Immature natural killer cell (primary cell): ENCODE data around the gene NBAS. TPM values are rescaled to one million over a fixed set of nuclear protein-coding genes. Genes with fewer than 3 reads are reported as not detected.

Experiments used
- DNase-seq, 3 donors: peaks; one replicate each; pipeline ENCODE4 v3.0.0; 2022; ENCODE audit warnings: mixed read lengths in 1 of 3
- H3K27ac Mint-ChIP-seq, 6 donors: one replicate each; pipeline ENCODE4 v1.8.0; 2020; ENCODE audit warnings: mixed read lengths in 6 of 6, mild to moderate bottlenecking in 5 of 6, inconsistent platforms in 4 of 6, moderate library complexity in 3 of 6
- H3K27me3 Mint-ChIP-seq, 3 donors: one replicate each; pipeline ENCODE4 v1.8.0; 2020 to 2021; ENCODE audit warnings: low read depth in 3 of 3, mild to moderate bottlenecking in 3 of 3, mixed read lengths in 3 of 3, moderate library complexity in 3 of 3, inconsistent platforms in 1 of 3
- H3K36me3 Mint-ChIP-seq, 3 donors: one replicate each; pipeline ENCODE4 v1.8.0; 2020; ENCODE audit warnings: mixed read lengths in 3 of 3, inconsistent platforms in 2 of 3, mild to moderate bottlenecking in 2 of 3
- H3K4me1 Mint-ChIP-seq, 2 donors: one replicate each; pipeline ENCODE4 v1.8.0; 2020; ENCODE audit warnings: inconsistent platforms in 2 of 2, mild to moderate bottlenecking in 2 of 2, mixed read lengths in 2 of 2, moderate library complexity in 1 of 2
- H3K4me3 Mint-ChIP-seq, 5 donors: one replicate each; pipeline ENCODE4 v1.8.0; 2020; ENCODE audit warnings: mild to moderate bottlenecking in 5 of 5, mixed read lengths in 5 of 5, inconsistent platforms in 3 of 5, moderate library complexity in 3 of 5
- H3K9me3 Mint-ChIP-seq, 6 donors: one replicate each; pipeline ENCODE4 v1.8.0; 2020; ENCODE audit warnings: mild to moderate bottlenecking in 6 of 6, mixed read lengths in 6 of 6, inconsistent platforms in 4 of 6, moderate library complexity in 3 of 6
- polyA plus RNA-seq, 3 donors: library from polyadenylated mRNA; unstranded; fragments of 300-500 nt; fragmentation: Illumina TruSeq; gene quantifications; one replicate each; pipeline ENCODE4 v1.2.3, GENCODE V29; 2021

The NBAS gene
- polyA plus RNA-seq, 3 donors from 2014 or later: 10.8 to 21.0 (median 11.6) TPM

DNA sequence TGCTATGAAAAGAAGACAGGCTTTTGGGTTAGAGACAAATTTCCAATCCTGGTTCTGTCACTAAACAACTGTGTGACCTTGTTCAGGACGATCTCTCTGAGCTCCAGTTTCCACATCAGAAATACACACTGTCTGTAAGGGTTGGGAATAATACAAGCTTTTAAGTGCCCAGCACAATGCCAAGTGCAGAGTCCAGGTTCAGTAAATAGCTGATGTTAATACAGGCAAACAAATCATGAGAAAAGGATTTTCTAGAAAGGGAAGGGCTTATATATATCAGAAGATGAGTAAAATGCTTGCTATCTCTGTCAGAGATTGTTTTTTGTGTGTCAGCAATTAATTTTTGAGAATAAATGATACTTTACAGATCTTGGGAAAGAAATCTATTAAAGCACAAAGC lies 388.3 kb downstream of the NBAS start:
- no peak overlapping the region for H3K27ac Mint-ChIP-seq
- H3K4me3 Mint-ChIP-seq: no peak overlapping the region
- DNase-seq: no peak
- H3K27me3 Mint-ChIP-seq: peaks cover 0 to 3% (median 0%) of the 10 kb centered on the region in 3 donors
- H3K4me1 Mint-ChIP-seq: peaks cover 15 to 22% of the 10 kb centered on the region in 2 donors
- H3K36me3 Mint-ChIP-seq: peaks cover 8 to 33% (median 26%) of the 10 kb centered on the region in 3 donors
- H3K9me3 Mint-ChIP-seq: no peaks in the 10 kb centered on the region

DNA sequence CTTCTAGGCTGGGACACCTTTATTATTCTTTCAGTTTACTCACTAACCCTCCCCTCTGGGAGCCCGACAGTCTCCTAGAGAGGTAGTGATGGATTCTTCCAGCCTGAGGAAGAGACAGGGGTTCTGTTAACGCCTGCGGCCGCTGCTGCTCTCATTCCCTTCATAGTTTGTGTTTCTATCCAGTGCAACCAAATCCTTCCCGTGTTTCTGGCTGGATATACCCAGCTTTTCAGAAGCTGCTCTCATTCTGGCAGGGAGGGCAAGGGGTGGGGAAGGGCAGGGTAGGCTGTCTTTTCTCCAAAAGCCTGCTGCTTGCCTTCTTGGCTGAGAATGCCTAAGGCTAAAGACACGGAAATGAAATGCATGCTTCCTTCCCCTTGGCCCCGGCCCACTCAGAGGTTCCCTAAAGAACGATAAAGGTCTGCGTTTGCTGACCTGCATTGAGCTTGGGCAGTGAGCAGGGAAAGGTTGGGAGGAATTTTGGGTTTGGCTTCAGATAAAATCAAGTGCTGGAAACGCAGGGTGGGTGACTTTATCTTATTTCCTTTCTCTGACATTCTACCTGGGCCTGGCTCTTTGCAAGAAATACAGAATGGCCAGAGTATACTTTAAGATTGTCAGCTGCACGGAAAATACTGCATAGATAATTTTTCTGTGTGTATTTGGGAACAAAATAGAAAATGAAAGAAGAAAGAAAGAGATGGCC lies 390.9 kb downstream of the NBAS start:
- Mint-ChIP-seq H3K27me3 (peaks cover 0 to 4% (median under 1%) of the 10 kb centered on the region in 3 donors), H3K4me1 (no peaks in the 10 kb centered on the region), H3K36me3 (peaks cover 16 to 36% (median 33%) of the 10 kb centered on the region in 3 donors), H3K4me3 (no peak overlapping the region), H3K27ac (no peak overlapping the region), H3K9me3 (no peaks in the 10 kb centered on the region)
- no peak for DNase-seq

DNA sequence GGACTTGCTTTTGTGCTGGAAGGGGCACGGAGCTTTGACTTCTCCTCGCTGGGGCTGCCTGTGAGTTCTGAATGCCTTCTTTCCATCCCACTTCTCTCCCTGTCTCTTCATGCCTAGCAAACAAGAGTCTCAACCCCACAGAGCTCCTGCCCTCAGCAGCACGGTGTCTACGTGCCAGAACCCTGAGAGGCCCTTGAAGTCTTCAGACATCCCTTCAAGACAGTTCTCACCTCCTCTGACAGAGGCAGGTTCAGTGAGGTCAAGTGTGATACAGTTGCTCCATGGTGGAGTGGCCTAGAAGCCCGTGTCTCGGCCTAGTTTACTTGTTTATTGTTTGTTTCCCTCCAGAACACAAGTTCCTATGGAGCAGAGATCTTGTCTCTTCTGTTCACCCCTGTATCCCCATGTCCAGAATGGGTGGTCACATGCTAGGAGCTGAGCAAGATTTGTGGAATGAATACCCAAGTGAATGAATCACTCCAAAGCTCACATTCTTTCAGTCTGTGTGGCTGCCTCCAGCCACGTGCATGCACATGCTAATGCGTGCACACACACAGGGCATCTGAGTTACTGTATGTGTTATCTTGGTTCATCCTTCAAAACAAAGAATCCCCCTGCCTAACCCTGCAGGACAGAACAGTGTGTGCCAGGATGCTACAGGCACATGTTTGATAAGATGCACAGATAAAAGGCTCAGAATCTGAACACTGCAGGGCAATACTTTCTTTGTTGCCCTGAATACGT lies 391.6 kb downstream of the NBAS start:
- no peak overlapping the region for H3K4me3 Mint-ChIP-seq
- H3K36me3 Mint-ChIP-seq: peaks cover 16 to 37% (median 33%) of the 10 kb centered on the region in 3 donors
- no peaks in the 10 kb centered on the region for H3K9me3 Mint-ChIP-seq
- H3K4me1 Mint-ChIP-seq: no peaks in the 10 kb centered on the region
- peaks cover 0 to 5% (median 4%) of the 10 kb centered on the region in 3 donors for H3K27me3 Mint-ChIP-seq
- no peak for DNase-seq
- no peak overlapping the region for H3K27ac Mint-ChIP-seq

DNA sequence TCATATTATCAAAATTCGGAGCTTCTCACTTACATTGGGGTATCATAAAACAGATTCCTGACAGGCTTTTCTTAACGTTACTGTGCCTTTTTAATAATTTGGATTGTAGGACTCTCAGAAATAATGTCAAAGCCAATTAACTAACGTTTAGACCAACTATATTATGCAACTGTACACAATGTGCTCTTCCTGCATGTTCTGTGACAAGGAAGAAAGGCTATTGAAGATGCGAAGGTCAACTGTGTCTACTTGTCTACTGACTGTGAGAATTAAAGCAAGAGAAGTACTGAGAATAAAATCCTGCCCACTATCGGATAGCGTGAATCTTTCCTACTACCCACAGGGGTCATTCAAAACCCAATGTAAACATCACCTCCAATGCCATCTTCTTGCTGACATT lies 393.0 kb downstream of the NBAS start:
- H3K4me1 Mint-ChIP-seq: no peaks in the 10 kb centered on the region
- H3K9me3 Mint-ChIP-seq: no peaks in the 10 kb centered on the region
- H3K27me3 Mint-ChIP-seq: peaks cover 0 to 5% (median 4%) of the 10 kb centered on the region in 3 donors
- H3K4me3 Mint-ChIP-seq: no peak overlapping the region
- peak overlapping the region in 1 of 6 donors; percentile 26 for H3K27ac Mint-ChIP-seq
- peaks cover 16 to 33% (median 33%) of the 10 kb centered on the region in 3 donors for H3K36me3 Mint-ChIP-seq
- no peak for DNase-seq

DNA sequence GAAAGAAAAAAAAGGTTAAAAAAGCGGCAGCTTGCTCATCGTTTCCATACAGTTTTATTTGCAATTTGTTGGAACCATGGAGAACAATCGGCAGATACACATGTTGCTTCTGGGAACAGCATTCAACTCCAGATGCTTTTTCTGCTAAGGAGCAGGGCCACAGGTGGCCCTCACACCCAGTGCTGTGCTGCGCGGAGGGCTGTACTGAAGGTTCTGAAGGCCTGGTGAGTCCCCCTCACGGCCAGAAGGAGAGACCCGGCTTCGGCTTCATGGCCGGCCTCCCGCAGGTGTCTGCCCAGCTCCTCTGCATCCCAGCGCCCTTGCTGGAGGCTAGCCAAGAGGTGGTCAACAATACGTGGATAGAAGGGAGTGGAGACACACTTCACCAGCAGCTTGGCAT lies 394.3 kb downstream of the NBAS start:
- Mint-ChIP-seq H3K4me1 (no peaks in the 10 kb centered on the region), H3K9me3 (no peaks in the 10 kb centered on the region), H3K4me3 (no peak overlapping the region), H3K27me3 (peaks cover 0 to 5% (median 4%) of the 10 kb centered on the region in 3 donors), H3K27ac (no peak overlapping the region), H3K36me3 (peaks cover 16 to 33% (median 29%) of the 10 kb centered on the region in 3 donors)
- DNase-seq: no peak

DNA sequence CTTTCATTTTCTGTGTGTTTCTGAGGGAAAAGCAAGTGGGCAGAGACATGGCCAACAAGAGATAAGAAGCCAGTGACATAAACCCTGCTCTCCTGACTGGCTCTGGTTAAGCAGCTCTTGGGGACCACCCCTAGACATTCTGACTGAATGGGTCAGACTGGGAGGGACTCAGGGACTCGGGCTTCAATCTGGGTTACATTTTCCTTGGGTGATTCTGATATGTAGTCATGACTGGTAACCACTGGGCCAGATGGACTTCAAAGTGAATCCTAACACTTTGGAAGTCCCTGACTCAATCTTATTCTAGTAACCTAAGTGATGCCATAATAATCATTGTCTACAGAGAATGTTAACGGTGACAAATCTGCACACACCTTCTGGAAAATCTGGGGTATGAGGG lies 397.8 kb downstream of the NBAS start:
- Mint-ChIP-seq H3K4me1 (no peaks in the 10 kb centered on the region), H3K4me3 (no peak overlapping the region), H3K27me3 (peaks cover 0 to 6% (median 1%) of the 10 kb centered on the region in 3 donors), H3K27ac (no peak overlapping the region), H3K36me3 (peaks cover 7 to 21% (median 13%) of the 10 kb centered on the region in 3 donors), H3K9me3 (no peaks in the 10 kb centered on the region)
- no peak for DNase-seq

DNA sequence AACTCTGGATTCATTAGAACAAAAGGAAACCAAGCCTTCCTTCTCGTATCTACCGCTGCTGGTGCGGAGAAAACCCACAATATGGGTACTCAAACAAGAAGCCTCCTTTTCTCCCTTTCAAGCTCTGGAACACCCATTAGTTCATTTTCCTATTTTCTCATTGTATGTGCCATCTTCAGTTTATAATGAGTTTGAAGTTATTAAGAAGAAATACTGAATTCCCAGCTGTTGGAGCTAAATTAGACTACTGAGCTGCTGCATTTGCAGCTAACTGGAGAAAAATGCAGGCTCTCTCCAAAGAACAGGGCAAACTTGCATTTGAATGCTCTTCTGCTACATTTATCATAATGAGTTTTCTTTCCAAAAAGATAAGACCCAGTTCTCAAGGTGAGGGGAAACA lies 398.5 kb downstream of the NBAS start:
- H3K27ac Mint-ChIP-seq: no peak overlapping the region
- peaks cover 7 to 21% (median 13%) of the 10 kb centered on the region in 3 donors for H3K36me3 Mint-ChIP-seq
- DNase-seq: no peak
- no peaks in the 10 kb centered on the region for H3K4me1 Mint-ChIP-seq
- no peak overlapping the region for H3K4me3 Mint-ChIP-seq
- peaks cover 0 to 6% (median 1%) of the 10 kb centered on the region in 3 donors for H3K27me3 Mint-ChIP-seq
- no peaks in the 10 kb centered on the region for H3K9me3 Mint-ChIP-seq

DNA sequence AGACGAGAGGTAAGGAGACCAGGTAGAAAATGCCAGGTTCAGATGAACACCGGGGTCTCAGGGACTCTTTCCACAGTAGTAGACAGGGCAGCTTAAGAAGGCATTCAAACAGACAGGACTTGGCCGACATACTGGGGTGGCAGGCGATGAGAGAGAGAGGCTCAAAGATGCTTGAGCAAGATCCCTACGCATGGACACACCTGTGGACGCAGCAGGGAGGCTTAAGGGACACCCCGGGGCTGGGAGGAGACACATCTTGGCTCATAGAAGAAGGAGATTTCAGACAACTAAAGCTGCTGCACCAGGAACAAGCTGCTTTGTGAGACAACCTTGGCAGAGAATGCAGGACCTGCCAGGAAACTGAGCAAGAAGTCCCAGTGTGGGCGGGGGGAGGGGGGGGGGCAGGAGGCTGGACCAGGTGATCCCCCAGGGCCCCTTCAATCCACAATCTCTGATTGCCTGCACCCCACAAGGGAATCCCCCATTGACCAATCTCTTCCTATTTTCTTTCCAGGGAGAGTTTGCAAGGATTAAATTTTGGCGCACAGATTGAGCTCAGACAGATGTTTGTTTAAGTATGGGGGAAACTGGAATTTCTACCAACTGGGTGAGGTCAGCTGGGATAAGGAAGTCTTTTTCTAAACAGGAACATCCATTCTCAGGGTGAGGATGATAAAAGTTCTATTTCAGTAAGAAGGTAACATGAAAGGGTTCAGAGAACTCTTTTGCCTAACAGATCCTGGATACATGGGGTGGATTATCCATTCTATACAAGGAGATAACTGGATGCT lies 400.7 kb downstream of the NBAS start:
- Mint-ChIP-seq H3K4me1 (no peaks in the 10 kb centered on the region), H3K4me3 (no peak overlapping the region), H3K9me3 (no peaks in the 10 kb centered on the region), H3K36me3 (peaks cover 0 to 3% (median 3%) of the 10 kb centered on the region in 3 donors), H3K27me3 (peaks cover 0 to 6% (median 0%) of the 10 kb centered on the region in 3 donors), H3K27ac (no peak overlapping the region)
- no peak for DNase-seq

DNA sequence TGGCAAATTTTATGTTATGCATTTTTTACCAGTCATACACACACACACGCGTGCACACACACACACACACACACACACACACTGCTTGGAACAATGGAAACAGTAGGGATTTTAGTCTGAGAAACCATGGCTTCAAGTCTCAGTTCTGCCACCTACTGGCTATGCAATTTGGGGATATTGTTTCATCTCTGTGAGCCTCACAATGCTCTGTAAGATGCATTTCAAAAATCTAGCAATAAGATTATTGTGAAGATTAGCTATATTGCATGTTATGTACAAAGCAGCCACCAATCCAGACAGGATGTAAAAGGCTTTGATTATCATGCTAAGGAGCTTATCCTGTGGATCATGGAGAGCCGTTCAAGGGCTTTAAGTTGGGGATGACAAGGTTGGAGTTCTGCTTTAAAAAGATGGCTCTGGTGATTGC lies 401.4 kb downstream of the NBAS start:
- peaks cover 0 to 2% (median 0%) of the 10 kb centered on the region in 3 donors for H3K27me3 Mint-ChIP-seq
- H3K27ac Mint-ChIP-seq: no peak overlapping the region
- no peaks in the 10 kb centered on the region for H3K36me3 Mint-ChIP-seq
- no peaks in the 10 kb centered on the region for H3K4me1 Mint-ChIP-seq
- H3K4me3 Mint-ChIP-seq: no peak overlapping the region
- no peak for DNase-seq
- no peaks in the 10 kb centered on the region for H3K9me3 Mint-ChIP-seq

DNA sequence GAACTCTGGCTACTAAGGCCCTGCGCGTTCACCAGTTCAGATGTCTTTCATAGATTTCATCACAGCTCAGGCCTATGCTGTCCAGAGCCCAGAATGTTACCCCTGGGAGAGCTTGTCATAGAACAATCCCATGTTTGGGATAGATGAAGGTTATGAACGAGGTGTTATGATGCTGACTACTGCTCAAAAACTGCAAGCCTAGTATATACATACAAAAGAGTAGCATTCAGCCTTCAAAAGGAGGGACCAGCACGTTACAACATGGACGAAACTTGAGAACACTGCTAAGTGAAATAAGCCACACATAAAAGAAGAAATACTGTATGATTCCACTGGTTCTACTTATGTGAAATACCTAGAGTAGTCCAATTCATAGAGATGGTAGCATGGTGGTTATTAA lies 401.9 kb downstream of the NBAS start:
- H3K27ac Mint-ChIP-seq: no peak overlapping the region
- no peak for DNase-seq
- no peaks in the 10 kb centered on the region for H3K36me3 Mint-ChIP-seq
- peaks cover 0 to 1% (median 0%) of the 10 kb centered on the region in 3 donors for H3K27me3 Mint-ChIP-seq
- no peaks in the 10 kb centered on the region for H3K9me3 Mint-ChIP-seq
- H3K4me1 Mint-ChIP-seq: no peaks in the 10 kb centered on the region
- H3K4me3 Mint-ChIP-seq: no peak overlapping the region

DNA sequence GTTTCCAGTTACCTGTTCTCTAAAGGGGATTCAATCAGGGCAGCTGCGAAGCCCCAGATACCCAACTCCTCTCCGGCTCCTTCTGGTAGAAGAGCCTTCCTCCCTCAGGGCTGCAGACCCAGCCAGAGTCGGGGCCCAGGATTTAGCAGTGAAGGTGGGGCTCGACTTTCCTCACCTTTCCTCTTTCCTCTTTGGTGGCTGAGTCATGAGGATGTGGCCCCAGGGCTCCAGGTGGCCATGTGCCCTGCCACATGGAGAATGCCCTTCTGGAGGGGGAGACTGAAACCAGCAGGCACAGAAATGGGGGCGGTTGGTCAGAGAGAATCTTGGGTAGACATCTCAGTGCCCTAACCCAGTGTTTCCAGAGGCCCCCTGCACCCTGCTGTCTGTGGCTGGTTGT lies 402.6 kb downstream of the NBAS start:
- no peak for DNase-seq
- H3K27ac Mint-ChIP-seq: no peak overlapping the region
- H3K9me3 Mint-ChIP-seq: no peaks in the 10 kb centered on the region
- H3K36me3 Mint-ChIP-seq: no peaks in the 10 kb centered on the region
- H3K4me3 Mint-ChIP-seq: no peak overlapping the region
- H3K27me3 Mint-ChIP-seq: peaks cover 0 to 1% (median 0%) of the 10 kb centered on the region in 3 donors
- H3K4me1 Mint-ChIP-seq: no peaks in the 10 kb centered on the region

DNA sequence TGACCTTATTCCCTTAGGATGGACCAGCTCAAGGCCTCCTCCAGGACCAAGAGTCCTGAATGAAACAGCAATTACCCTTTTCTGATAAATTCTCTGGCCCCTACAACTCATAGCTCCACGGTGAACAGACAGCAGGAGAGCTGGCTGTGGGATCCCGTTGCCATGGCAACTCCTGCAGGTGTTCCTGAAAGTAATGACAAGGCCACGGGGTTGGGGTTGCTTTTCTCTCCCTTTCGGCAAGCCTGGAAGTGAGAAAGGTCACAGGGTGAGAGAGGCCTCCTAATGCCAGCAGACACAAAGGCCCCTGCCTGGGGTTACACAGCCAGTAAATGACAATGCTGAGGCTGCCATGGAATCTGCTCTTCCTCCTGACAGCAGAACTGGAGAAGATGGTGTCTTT lies 403.0 kb downstream of the NBAS start:
- H3K27ac Mint-ChIP-seq: no peak overlapping the region
- H3K27me3 Mint-ChIP-seq: peaks cover 0 to 1% (median 0%) of the 10 kb centered on the region in 3 donors
- H3K9me3 Mint-ChIP-seq: no peaks in the 10 kb centered on the region
- no peaks in the 10 kb centered on the region for H3K4me1 Mint-ChIP-seq
- H3K4me3 Mint-ChIP-seq: no peak overlapping the region
- no peaks in the 10 kb centered on the region for H3K36me3 Mint-ChIP-seq
- no peak for DNase-seq

DNA sequence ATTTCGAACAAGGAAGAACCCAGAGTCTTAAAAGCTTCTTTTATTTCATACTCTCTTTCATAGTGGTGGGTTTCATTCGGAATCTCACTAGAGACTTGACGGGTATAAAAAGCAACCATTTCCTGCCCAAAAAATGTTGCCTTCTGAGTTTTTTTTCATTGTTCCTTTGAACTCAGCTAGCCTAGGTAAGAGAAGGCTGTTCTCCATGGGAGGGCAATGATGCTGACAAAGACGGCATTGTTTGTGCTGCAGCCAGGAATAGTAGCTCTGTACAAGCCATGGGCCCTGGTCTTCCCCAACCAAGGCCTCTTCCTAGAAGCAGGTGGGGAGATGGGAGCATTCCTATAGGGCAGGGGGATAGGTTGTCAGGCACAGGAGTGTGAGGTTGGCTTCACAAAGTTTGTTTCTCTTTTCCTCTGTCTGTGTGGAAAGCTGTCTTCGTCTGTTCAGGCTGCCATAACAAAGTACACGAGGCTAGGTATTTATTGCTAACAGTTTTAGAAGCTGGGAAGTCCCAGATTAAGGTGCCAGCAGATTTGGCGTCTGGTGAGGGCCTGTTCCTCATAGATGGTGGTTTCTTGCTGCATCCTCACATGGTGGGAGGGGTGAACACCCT lies 405.1 kb downstream of the NBAS start:
- Mint-ChIP-seq H3K4me3 (no peak overlapping the region), H3K36me3 (no peaks in the 10 kb centered on the region), H3K27ac (no peak overlapping the region), H3K27me3 (peaks cover 0 to 1% (median 0%) of the 10 kb centered on the region in 3 donors), H3K4me1 (no peaks in the 10 kb centered on the region), H3K9me3 (no peaks in the 10 kb centered on the region)
- DNase-seq: no peak
